NCI-H226 (cell line): ENCODE data around the gene CXCL13.
"Not testable (repeated sequence)": the region's sequence is repeated elsewhere in the genome, so short reads cannot be mapped to it uniquely, and the experiment has no call there.

Experiments
- DNase-seq: peaks from one replicate; pipeline ENCODE4 v3.0.0-alpha.2; 2015

CXCL13 gene

GRCh38 chr4:77605210-77605902, at the start of gene CXCL13:
CXCL13 (plus strand) TSS chr4:77605820; CDS start chr4:77605866, 46 bp downstream.
- DNase-seq: no peak

- DNase-seq: no peak
Observed at GRCh38 chr4:77560170-77560569, 45.5 kb upstream of the CXCL13 start.

- not testable (repeated sequence) for DNase-seq
Observed at GRCh38 chr4:77561720-77562119, 43.9 kb upstream of the CXCL13 start.

- DNase-seq: no peak
Observed at GRCh38 chr4:77564231-77564630, 41.4 kb upstream of the CXCL13 start.

GRCh38 chr4:77566148-77566547, 39.5 kb upstream of the CXCL13 start:
- no peak for DNase-seq

- DNase-seq: no peak
Observed at GRCh38 chr4:77567549-77567948, 38.1 kb upstream of the CXCL13 start.

- not testable (repeated sequence) for DNase-seq
Observed at GRCh38 chr4:77570508-77571214, 35.0 kb upstream of the CXCL13 start.

GRCh38 chr4:77576351-77576750, 29.3 kb upstream of the CXCL13 start:
- DNase-seq: peak; percentile 46

- DNase-seq: no peak
Observed at GRCh38 chr4:77578145-77578544, 27.5 kb upstream of the CXCL13 start.

- DNase-seq: peak; percentile 85
Observed at GRCh38 chr4:77579406-77580076, 26.1 kb upstream of the CXCL13 start.

- peak; percentile 16 for DNase-seq
Observed at GRCh38 chr4:77581724-77582123, 23.9 kb upstream of the CXCL13 start.

GRCh38 chr4:77582156-77582555, 23.5 kb upstream of the CXCL13 start:
- no peak for DNase-seq

- no peak for DNase-seq
Observed at GRCh38 chr4:77582711-77583110, 22.9 kb upstream of the CXCL13 start.

- DNase-seq: no peak
Observed at GRCh38 chr4:77586951-77587383, 18.7 kb upstream of the CXCL13 start.

GRCh38 chr4:77590482-77590881, 15.1 kb upstream of the CXCL13 start:
- no peak for DNase-seq

GRCh38 chr4:77591532-77591931, 14.1 kb upstream of the CXCL13 start:
- DNase-seq: no peak

- DNase-seq: no peak
Observed at GRCh38 chr4:77593101-77593500, 12.5 kb upstream of the CXCL13 start.

GRCh38 chr4:77593993-77594392, 11.6 kb upstream of the CXCL13 start:
- DNase-seq: peak; percentile 13

- no peak for DNase-seq
Observed at GRCh38 chr4:77595364-77595973, 10.2 kb upstream of the CXCL13 start.

GRCh38 chr4:77599378-77599777, 6.2 kb upstream of the CXCL13 start:
- DNase-seq: no peak

- DNase-seq: no peak
Observed at GRCh38 chr4:77600521-77601451, 4.8 kb upstream of the CXCL13 start.

- DNase-seq: no peak
Observed at GRCh38 chr4:77601614-77602187, 3.9 kb upstream of the CXCL13 start.
